ENCODE data around the gene ARHGAP30. TPM values are rescaled to one million over a fixed set of nuclear protein-coding genes. Genes with fewer than 3 reads are reported as not detected.

Gene ARHGAP30
- total RNA-seq, 1 experiment from 2014 or later = 0.36 TPM

DNA sequence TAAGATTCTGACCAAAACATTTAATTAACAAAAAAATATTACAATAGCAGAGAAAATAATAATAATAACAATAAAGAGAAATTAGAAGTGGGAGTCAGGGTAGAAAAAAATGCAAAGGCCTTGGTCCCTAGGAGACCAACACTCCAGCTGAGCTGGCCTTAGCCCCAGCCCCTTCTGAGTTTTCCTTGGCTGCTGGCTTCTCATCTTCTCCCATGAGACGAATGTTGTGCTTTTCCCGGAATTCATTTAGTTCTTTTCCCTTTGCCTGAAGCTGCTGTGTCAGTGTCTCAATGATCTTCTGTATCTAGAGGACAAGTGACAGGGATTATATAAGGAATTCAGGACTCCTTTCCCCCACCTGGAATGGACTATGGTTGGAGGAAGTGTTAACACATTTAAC, 30.9 kb upstream of the ARHGAP30 start:
- ATAC-seq (no peak), DNase-seq (ENCODE audit: low read depth, low spot score) (no peak)
- POLR2A ChIA-PET = no interaction called here
- 0 out of 2 replicates have a peak, but pooled peaks cover 6% of the 10 kb centered on the region for H3K4me1 ChIP-seq (ENCODE audit: control insufficient read depth, insufficient read depth, low read length)
- TF ChIP-seq, protein P1, sequence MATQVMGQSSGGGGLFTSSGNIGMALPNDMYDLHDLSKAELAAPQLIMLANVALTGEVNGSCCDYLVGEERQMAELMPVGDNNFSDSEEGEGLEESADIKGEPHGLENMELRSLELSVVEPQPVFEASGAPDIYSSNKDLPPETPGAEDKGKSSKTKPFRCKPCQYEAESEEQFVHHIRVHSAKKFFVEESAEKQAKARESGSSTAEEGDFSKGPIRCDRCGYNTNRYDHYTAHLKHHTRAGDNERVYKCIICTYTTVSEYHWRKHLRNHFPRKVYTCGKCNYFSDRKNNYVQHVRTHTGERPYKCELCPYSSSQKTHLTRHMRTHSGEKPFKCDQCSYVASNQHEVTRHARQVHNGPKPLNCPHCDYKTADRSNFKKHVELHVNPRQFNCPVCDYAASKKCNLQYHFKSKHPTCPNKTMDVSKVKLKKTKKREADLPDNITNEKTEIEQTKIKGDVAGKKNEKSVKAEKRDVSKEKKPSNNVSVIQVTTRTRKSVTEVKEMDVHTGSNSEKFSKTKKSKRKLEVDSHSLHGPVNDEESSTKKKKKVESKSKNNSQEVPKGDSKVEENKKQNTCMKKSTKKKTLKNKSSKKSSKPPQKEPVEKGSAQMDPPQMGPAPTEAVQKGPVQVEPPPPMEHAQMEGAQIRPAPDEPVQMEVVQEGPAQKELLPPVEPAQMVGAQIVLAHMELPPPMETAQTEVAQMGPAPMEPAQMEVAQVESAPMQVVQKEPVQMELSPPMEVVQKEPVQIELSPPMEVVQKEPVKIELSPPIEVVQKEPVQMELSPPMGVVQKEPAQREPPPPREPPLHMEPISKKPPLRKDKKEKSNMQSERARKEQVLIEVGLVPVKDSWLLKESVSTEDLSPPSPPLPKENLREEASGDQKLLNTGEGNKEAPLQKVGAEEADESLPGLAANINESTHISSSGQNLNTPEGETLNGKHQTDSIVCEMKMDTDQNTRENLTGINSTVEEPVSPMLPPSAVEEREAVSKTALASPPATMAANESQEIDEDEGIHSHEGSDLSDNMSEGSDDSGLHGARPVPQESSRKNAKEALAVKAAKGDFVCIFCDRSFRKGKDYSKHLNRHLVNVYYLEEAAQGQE (IDR thresholded peaks at IDR 0.05; ENCODE audit: insufficient read depth in 1 of 2, low read depth in 2 of 2, low read length in 1 of 2) = no peak
- TSS peak; percentile 43 for BruUV-seq (replicated peaks)
- in situ Hi-C loops (cut with HindIII; ENCODE audit: low pct_unique_long_range_greater_than_20kb, low sequenced_read_pairs) (no loop called here), intact Hi-C loops (cut with micrococcal nuclease; ENCODE audit: unreplicated experiment) (no loop called here)
- no peak overlapping the region for H3K27ac ChIP-seq (ENCODE audit: low read length)
- no peak overlapping the region for H3K4me3 ChIP-seq (ENCODE audit: low read depth in 2 of 2, low read length in 2 of 2)
- H3K36me3 ChIP-seq (ENCODE audit: control insufficient read depth, insufficient read depth, low read length) = peaks cover 8% of the 10 kb centered on the region; the same call in 1 of the 2 replicates
- CTCF ChIA-PET = no interaction called here
- H3K27me3 ChIP-seq (ENCODE audit: control insufficient read depth, insufficient read depth, low read length) = no peaks in the 10 kb centered on the region
- H3K9me3 ChIP-seq (ENCODE audit: control insufficient read depth, insufficient read depth, low read depth, low read length) = no peaks in the 10 kb centered on the region

DNA sequence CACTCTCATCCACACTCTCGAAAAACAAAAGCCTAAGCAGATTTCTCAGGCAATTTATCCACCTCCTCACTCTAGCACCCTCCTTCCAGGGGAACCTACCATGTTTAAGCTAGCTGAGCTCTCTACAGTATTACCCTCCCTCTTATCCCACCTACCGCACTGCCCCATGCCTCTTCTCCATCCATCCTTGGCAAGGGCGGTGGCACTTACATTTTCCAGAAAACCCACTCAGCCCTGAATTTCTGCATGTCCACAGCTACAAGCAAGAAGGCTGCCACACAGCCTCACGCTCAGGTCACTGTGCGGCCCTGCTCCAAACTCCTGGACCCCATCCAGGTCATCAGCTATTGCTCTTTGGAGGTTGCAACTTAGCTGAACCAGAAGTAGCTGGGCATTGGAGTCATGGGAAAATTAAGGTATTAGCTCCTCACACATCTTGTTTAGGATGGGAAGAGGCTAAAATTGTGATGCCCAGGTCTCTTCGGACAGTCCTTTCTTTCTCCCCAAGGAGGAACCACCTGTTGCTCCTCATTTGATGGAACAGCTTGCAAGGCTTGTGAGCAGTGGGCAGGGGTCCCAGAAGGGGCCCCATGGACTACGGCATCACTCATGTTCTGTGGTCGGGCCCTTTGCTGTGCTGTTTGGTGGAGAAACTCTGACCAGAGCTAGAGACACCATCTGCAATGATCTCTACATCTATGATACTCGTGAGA, 29.6 kb upstream of the ARHGAP30 start:
- Histone ChIP-seq H3K36me3 (ENCODE audit: control insufficient read depth, insufficient read depth, low read length) (peaks cover 8% of the 10 kb centered on the region; the same call in 1 of the 2 replicates), H3K4me1 (ENCODE audit: control insufficient read depth, insufficient read depth, low read length) (0 out of 2 replicates have a peak, but pooled peaks cover 6% of the 10 kb centered on the region), H3K27me3 (ENCODE audit: control insufficient read depth, insufficient read depth, low read length) (no peaks in the 10 kb centered on the region), H3K9me3 (ENCODE audit: control insufficient read depth, insufficient read depth, low read depth, low read length) (no peaks in the 10 kb centered on the region), H3K27ac (ENCODE audit: low read length) (peak overlapping the region; percentile 81; the same call in 1 of the 2 replicates), H3K4me3 (ENCODE audit: low read depth in 2 of 2, low read length in 2 of 2) (peak overlapping the region; percentile 76 to 77)
- CTCF ChIA-PET = interaction anchor here (0.6 to 0.7 kb wide), 3 partner anchors 102 to 109 kb away, joined by 3 to 7 read pairs (median 3); no protein-coding TSS in a partner anchor
- POLR2A ChIA-PET = interaction anchor here (0.7 kb wide), 1 partner anchor 14 kb away, joined by 3 read pairs; no protein-coding TSS in a partner anchor
- TF ChIP-seq SIN3A (IDR thresholded peaks at IDR 0.05; ENCODE audit: borderline replicate concordance, insufficient read depth, low read depth, low read length) = no peak
- DNase-seq (ENCODE audit: low read depth, low spot score) (no peak), ATAC-seq (peak; percentile 22)
- intact Hi-C loops (cut with micrococcal nuclease; ENCODE audit: unreplicated experiment) = loop anchor here (5.0 kb wide), 1 partner anchor 57 kb away; no protein-coding TSS in a partner anchor
- in situ Hi-C loops (cut with HindIII; ENCODE audit: low pct_unique_long_range_greater_than_20kb, low sequenced_read_pairs) = no loop called here
- no TSS peak for BruUV-seq (replicated peaks)

DNA sequence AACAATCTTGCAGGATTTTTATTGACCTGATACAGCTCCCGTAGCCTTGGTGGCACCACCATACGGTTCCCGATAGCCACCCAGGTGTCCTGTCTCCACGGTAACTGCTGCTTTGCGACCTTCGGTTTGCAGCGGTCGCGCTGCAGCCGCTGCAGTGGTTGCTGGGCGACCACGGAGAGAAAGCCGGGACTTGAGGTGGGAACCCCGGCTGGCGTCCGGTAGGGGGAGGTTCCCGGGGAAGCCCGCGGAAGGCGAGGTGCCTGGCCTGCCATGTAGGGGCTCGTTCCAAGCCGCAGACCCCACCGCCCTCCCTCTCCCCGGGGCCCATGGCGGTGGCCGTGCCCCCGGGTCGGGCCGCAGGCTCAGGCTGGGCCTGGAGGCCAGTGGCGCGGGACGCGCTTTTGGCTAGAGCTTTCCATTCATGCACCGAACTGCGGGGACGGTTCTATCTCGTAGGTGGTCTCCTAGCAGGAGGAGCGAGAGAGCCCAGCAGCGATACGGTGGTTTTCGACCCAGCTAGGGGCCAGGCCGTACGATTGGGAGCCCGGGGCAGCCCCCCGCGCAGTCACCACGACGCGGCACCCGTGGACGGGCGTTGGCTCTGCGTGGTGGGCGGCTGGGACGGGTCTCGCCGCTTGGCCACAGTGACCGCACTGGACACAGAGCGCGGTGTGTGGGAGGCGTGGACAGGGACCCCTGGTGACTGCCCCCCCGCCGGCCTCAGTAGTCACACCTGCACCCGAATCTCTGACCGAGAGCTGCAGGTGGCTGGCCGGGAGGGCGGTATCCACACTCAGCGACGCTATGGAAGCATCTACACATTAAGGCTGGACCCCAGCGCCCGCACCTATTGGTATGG, 28.7 kb upstream of the ARHGAP30 start, which contains the start of gene KLHDC9:
Gene KLHDC9 (plus strand): TSS at position 152 of the 859 bp plus-strand sequence. CDS start 175 bp downstream, at position 327.
- in situ Hi-C loops (cut with HindIII; ENCODE audit: low pct_unique_long_range_greater_than_20kb, low sequenced_read_pairs) = no loop called here
- H3K36me3 ChIP-seq (ENCODE audit: control insufficient read depth, insufficient read depth, low read length) = peaks cover 8% of the 10 kb centered on the region; the same call in 1 of the 2 replicates
- DNase-seq (ENCODE audit: low read depth, low spot score) (peak; percentile 86), ATAC-seq (peak; percentile 95)
- TF ChIP-seq POLR2AphosphoS5 (IDR thresholded peaks at IDR 0.05; ENCODE audit: low read depth, low read length) = no peak
- TF ChIP-seq SIN3A (IDR thresholded peaks at IDR 0.05; ENCODE audit: borderline replicate concordance, insufficient read depth, low read depth, low read length) = peak; percentile 66; the same call in 1 of the 2 replicates
- no TSS peak for BruUV-seq (replicated peaks)
- no peaks in the 10 kb centered on the region for H3K27me3 ChIP-seq (ENCODE audit: control insufficient read depth, insufficient read depth, low read length)
- H3K27ac ChIP-seq (ENCODE audit: low read length) = peak within 1 kb of the TSS; percentile 81
- 0 out of 2 replicates have a peak, but pooled peaks cover 6% of the 10 kb centered on the region for H3K4me1 ChIP-seq (ENCODE audit: control insufficient read depth, insufficient read depth, low read length)
- no peaks in the 10 kb centered on the region for H3K9me3 ChIP-seq (ENCODE audit: control insufficient read depth, insufficient read depth, low read depth, low read length)
- ChIA-PET POLR2A (interaction anchor here (0.6 to 0.7 kb wide), 2 partner anchors 15 to 27 kb away, joined by 3 read pairs; no protein-coding TSS in a partner anchor), CTCF (interaction anchor here (0.6 to 1.0 kb wide), 12 partner anchors 22 to 624 kb away, joined by 3 to 9 read pairs (median 4); partner anchors contain the start of gene USF1)
- H3K4me3 ChIP-seq (ENCODE audit: low read depth in 2 of 2, low read length in 2 of 2) = peak within 1 kb of the TSS; percentile 76 to 77
- intact Hi-C loops (cut with micrococcal nuclease; ENCODE audit: unreplicated experiment) = loop anchor here (5.0 kb wide), 1 partner anchor 56 kb away; no protein-coding TSS in a partner anchor

All from Panc1 (cell line).